ENCODE measurements around the gene TNFSF18. TPM values are rescaled to one million over a fixed set of nuclear protein-coding genes. Genes with fewer than 3 reads are reported as not detected.

TNFSF18 gene
- total and polyA plus RNA-seq, 2 donors, result 0.53 TPM; not detected in 1

- no peak overlapping the region for H3K4me3 ChIP-seq (ENCODE audit: low read depth, low read length)
- H3K36me3 ChIP-seq (ENCODE audit: insufficient read depth), result no peaks in the 10 kb centered on the region
- no peak overlapping the region for H3K27ac ChIP-seq (ENCODE audit: low read depth)
- no peaks in the 10 kb centered on the region for H3K4me1 ChIP-seq (ENCODE audit: insufficient read depth)
- DNase-seq (ENCODE audit: extremely low spot score), result no peak
These were observed 7.2 kb upstream of the TNFSF18 start for GRCh38 chr1:173057984-173058383.

GRCh38 chr1:173056365-173056764 lies 5.6 kb upstream of the TNFSF18 start:
- Histone ChIP-seq H3K4me3 (ENCODE audit: low read depth, low read length) (no peak overlapping the region), H3K4me1 (ENCODE audit: insufficient read depth) (no peaks in the 10 kb centered on the region), H3K27ac (ENCODE audit: low read depth) (no peak overlapping the region), H3K36me3 (ENCODE audit: insufficient read depth) (no peaks in the 10 kb centered on the region)
- 37% methylated on average over 1 of the region's 1 CpG for WGBS
- no peak for DNase-seq (ENCODE audit: extremely low spot score)

DNA sequence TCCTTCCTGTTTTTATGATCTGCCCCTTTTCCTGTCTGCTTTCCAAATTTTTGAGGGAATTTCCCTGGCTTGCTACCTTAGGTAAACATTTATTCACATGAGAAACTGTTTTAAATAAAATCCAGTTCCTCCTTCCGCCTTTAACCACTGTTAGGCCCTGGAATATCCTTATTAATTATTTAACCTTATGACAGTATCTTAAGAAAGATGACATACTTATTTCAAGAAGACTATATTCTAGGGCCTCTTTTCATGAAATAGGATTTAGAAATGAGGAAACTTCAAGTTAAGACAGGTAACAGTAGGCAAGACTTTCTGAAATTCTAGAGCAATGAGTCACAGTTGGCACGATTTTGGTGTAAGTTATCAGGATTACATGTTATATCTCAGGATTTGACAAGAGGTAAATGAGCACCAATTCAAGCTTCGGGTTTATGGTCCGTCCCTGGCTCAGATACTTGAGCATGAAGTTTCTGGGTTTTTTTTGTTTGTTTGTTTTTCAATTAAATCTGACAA lies 2.0 kb upstream of the TNFSF18 start:
- 47% methylated on average over 4 of the region's 4 CpGs for WGBS
- no peaks in the 10 kb centered on the region for H3K36me3 ChIP-seq (ENCODE audit: insufficient read depth)
- DNase-seq (ENCODE audit: extremely low spot score), result no peak
- H3K4me3 ChIP-seq (ENCODE audit: low read depth, low read length), result no peak overlapping the region
- H3K4me1 ChIP-seq (ENCODE audit: insufficient read depth), result no peaks in the 10 kb centered on the region
- H3K27ac ChIP-seq (ENCODE audit: low read depth), result no peak overlapping the region

DNA sequence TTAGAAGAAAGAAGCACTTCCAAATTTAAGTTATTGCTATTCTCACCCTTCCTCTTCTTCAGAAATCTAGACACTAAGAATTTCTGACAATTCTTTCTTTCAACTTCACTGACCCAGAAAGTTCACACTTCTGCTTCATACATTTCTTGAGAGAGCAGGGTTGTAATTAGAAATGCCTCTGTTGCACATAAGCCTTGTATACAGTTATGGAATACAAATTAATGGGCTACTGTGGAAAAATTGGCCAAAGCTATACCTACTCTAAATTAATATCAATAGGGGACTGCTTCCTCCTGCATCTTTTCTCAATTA lies 1.5 kb downstream of the TNFSF18 start:
- Histone ChIP-seq H3K4me3 (ENCODE audit: low read depth, low read length) (no peak overlapping the region), H3K27ac (ENCODE audit: low read depth) (no peak overlapping the region), H3K36me3 (ENCODE audit: insufficient read depth) (no peaks in the 10 kb centered on the region), H3K4me1 (ENCODE audit: insufficient read depth) (no peaks in the 10 kb centered on the region)
- no peak for DNase-seq (ENCODE audit: extremely low spot score)

GRCh38 chr1:173048621-173049321 lies 2.0 kb downstream of the TNFSF18 start:
- 81% methylated on average over 1 of the region's 1 CpG for WGBS
- no peak overlapping the region for H3K4me3 ChIP-seq (ENCODE audit: low read depth, low read length)
- DNase-seq (ENCODE audit: extremely low spot score), result no peak
- no peaks in the 10 kb centered on the region for H3K4me1 ChIP-seq (ENCODE audit: insufficient read depth)
- H3K36me3 ChIP-seq (ENCODE audit: insufficient read depth), result no peaks in the 10 kb centered on the region
- no peak overlapping the region for H3K27ac ChIP-seq (ENCODE audit: low read depth)

GRCh38 chr1:173044656-173045055 lies 6.1 kb downstream of the TNFSF18 start:
- no peak for DNase-seq (ENCODE audit: extremely low spot score)
- H3K27ac ChIP-seq (ENCODE audit: low read depth), result no peak overlapping the region
- H3K4me1 ChIP-seq (ENCODE audit: insufficient read depth), result no peaks in the 10 kb centered on the region
- WGBS, result 86% methylated on average over 1 of the region's 1 CpG
- no peak overlapping the region for H3K4me3 ChIP-seq (ENCODE audit: low read depth, low read length)
- H3K36me3 ChIP-seq (ENCODE audit: insufficient read depth), result no peaks in the 10 kb centered on the region

GRCh38 chr1:173043253-173043652 lies 7.5 kb downstream of the TNFSF18 start:
- DNase-seq (ENCODE audit: extremely low spot score), result no peak
- H3K4me1 ChIP-seq (ENCODE audit: insufficient read depth), result no peaks in the 10 kb centered on the region
- H3K27ac ChIP-seq (ENCODE audit: low read depth), result no peak overlapping the region
- no peak overlapping the region for H3K4me3 ChIP-seq (ENCODE audit: low read depth, low read length)
- no peaks in the 10 kb centered on the region for H3K36me3 ChIP-seq (ENCODE audit: insufficient read depth)

DNA sequence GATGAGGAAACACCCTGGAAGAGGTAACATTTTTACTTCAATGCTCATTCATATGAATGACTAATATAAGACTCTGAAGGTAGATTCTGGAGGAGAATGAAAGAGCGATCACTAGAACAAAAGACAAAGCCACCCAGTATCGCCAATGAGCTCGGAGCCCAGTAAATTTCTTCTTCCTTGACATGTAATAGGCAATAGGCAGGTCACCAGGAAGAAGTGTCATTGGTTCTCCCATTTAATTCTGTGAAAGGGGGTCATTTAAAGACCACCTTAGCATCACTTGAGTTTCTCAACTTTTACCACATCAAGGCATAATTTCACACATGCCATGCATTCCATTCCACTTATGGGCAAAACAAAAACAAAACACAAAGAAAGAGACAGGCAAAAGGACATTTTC lies 7.9 kb downstream of the TNFSF18 start:
- 92% methylated on average over 3 of the region's 3 CpGs for WGBS
- H3K27ac ChIP-seq (ENCODE audit: low read depth), result no peak overlapping the region
- no peaks in the 10 kb centered on the region for H3K4me1 ChIP-seq (ENCODE audit: insufficient read depth)
- H3K4me3 ChIP-seq (ENCODE audit: low read depth, low read length), result no peak overlapping the region
- H3K36me3 ChIP-seq (ENCODE audit: insufficient read depth), result no peaks in the 10 kb centered on the region
- no peak for DNase-seq (ENCODE audit: extremely low spot score)

DNA sequence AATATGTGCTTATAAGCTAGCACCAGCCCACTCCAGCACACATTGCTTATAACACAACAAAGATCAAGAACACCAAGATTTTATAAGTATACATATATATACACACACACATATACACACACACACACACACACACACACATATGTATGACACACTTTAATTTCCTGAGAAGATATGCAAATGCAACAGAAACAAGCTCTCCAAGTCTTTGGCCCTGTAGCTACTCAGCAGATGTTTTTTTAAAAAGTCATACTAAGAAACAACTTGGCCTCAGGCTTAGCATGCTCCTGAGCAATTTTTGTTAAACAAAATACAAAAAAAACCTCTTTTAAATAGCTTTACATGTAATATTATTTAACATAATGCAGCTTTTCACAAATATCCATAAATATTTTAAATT lies 11.1 kb downstream of the TNFSF18 start:
- H3K4me1 ChIP-seq (ENCODE audit: insufficient read depth), result no peaks in the 10 kb centered on the region
- no peaks in the 10 kb centered on the region for H3K36me3 ChIP-seq (ENCODE audit: insufficient read depth)
- H3K4me3 ChIP-seq (ENCODE audit: low read depth, low read length), result no peak overlapping the region
- no peak overlapping the region for H3K27ac ChIP-seq (ENCODE audit: low read depth)
- DNase-seq (ENCODE audit: extremely low spot score), result no peak

DNA sequence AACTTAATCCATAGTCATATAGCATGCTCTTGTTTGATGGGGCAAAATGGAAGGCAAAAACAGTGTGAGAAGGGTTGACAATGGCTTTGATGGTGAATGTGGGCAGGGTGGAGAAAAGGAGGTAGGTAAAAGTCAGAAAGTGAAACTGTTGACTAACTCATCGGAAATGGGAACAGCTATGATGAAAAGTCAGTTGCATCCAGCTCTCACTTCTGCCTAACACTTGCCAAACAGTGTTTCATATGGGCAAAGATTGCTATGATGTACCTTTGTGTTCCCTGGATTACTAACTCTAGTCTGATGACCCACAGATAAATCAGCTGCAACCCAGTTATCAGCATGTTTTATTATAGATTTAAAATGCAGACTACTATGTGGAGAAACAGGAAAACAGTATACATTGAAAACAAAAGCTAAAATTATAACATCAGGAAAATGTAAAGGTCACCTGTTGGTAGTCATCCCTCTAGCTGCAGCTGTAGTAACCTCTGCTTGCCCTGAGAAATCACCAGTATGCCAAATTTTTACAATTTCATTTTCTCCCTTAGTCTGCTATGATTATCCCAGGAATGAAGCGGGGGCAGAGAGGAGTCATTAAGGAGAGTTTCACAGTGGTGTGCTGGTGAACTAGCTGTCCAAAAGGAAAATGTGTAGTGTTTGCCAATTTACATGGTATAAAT lies 11.7 kb downstream of the TNFSF18 start:
- H3K36me3 ChIP-seq (ENCODE audit: insufficient read depth), result no peaks in the 10 kb centered on the region
- 92% methylated on average over 2 of the region's 2 CpGs for WGBS
- H3K4me3 ChIP-seq (ENCODE audit: low read depth, low read length), result no peak overlapping the region
- no peak for DNase-seq (ENCODE audit: extremely low spot score)
- no peaks in the 10 kb centered on the region for H3K4me1 ChIP-seq (ENCODE audit: insufficient read depth)
- no peak overlapping the region for H3K27ac ChIP-seq (ENCODE audit: low read depth)

DNA sequence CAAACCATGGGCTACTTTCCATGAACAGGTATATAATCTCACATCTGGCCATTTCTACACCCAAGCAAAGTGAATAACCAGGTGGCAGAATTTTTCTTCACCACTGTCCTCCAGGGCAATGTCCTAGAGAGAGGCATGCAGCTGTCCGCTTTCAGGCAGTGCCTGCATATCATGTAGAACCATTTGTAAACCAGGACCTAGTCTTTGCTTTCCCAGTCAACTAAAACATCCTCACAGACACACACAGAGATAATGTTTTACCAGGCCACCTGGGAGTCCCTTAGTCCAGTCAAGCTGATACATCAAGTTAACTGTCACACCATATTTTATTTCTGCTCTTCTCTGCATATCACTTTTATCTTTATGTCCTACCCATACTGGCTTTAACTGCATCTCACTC lies 26.2 kb downstream of the TNFSF18 start:
- no peaks in the 10 kb centered on the region for H3K36me3 ChIP-seq (ENCODE audit: insufficient read depth)
- H3K4me1 ChIP-seq (ENCODE audit: insufficient read depth), result no peaks in the 10 kb centered on the region
- DNase-seq (ENCODE audit: extremely low spot score), result no peak
- H3K4me3 ChIP-seq (ENCODE audit: low read depth, low read length), result no peak overlapping the region
- H3K27ac ChIP-seq (ENCODE audit: low read depth), result no peak overlapping the region
- WGBS, result 91% methylated on average over 1 of the region's 1 CpG

- no peak for DNase-seq (ENCODE audit: extremely low spot score)
- 92% methylated on average over 3 of the region's 3 CpGs for WGBS
- Histone ChIP-seq H3K4me3 (ENCODE audit: low read depth, low read length) (no peak overlapping the region), H3K36me3 (ENCODE audit: insufficient read depth) (no peaks in the 10 kb centered on the region), H3K4me1 (ENCODE audit: insufficient read depth) (no peaks in the 10 kb centered on the region), H3K27ac (ENCODE audit: low read depth) (no peak overlapping the region)
These were observed 27.4 kb downstream of the TNFSF18 start for GRCh38 chr1:173023343-173023742.

- no peak for DNase-seq (ENCODE audit: extremely low spot score)
- 83% methylated on average over 5 of the region's 5 CpGs for WGBS
- no peak overlapping the region for H3K27ac ChIP-seq (ENCODE audit: low read depth)
These were observed 30.5 kb downstream of the TNFSF18 start for GRCh38 chr1:173020138-173020750.

DNA sequence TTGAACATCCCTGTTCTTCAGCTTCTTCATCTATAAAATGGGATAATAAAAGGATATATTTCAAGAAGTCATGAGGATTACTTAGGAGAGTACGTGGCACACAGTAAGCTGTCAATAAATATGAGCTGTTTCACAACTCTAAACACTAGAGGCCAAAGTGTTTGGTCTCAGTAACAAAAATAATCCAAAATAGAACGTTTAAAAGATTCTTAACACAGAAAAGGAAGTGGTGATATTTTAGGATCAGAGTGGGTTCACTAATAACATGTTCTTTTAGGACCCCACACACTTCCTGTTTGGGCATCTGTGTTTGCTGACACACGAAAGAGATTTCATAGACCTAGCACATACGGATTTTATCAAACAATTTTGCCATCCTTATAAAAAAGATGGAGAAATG lies 32.9 kb downstream of the TNFSF18 start:
- H3K4me3 ChIP-seq (ENCODE audit: low read depth, low read length), result no peak overlapping the region
- no peaks in the 10 kb centered on the region for H3K4me1 ChIP-seq (ENCODE audit: insufficient read depth)
- H3K27ac ChIP-seq (ENCODE audit: low read depth), result no peak overlapping the region
- H3K36me3 ChIP-seq (ENCODE audit: insufficient read depth), result no peaks in the 10 kb centered on the region
- 25% methylated on average over 4 of the region's 4 CpGs for WGBS
- no peak for DNase-seq (ENCODE audit: extremely low spot score)

More at GRCh38 chr1:173020138-173020750, 30.5 kb downstream of the TNFSF18 start:
- no peaks in the 10 kb centered on the region for H3K4me1 ChIP-seq (ENCODE audit: insufficient read depth)
- H3K4me3 ChIP-seq (ENCODE audit: low read depth, low read length), result no peak overlapping the region
- no peaks in the 10 kb centered on the region for H3K36me3 ChIP-seq (ENCODE audit: insufficient read depth)

Measured in urinary bladder (tissue), 4 donors.